Suprapubic skin (tissue), 4 donors: ENCODE results near the gene MSANTD2.

Experiments used
- CTCF ChIP-seq, 2 donors: fragments of 200-600 bp in 1 of 2; fragments of 450-650 bp in 1 of 2; sonication (generic) in 1 of 2; IDR thresholded peaks; one replicate each; pipeline ENCODE4 v1.5.1; 2016 to 2019; ENCODE audit warnings: antibody characterized with exemption in 2 of 2, mild to moderate bottlenecking in 1 of 2, moderate library complexity in 1 of 2
- POLR2A ChIP-seq, 2 donors: fragments of 450-650 bp; IDR thresholded peaks; one replicate each; pipeline ENCODE4 v1.6.1; 2017; ENCODE audit warnings: antibody characterized with exemption in 2 of 2, mild to moderate bottlenecking in 2 of 2, moderate library complexity in 2 of 2
- POLR2AphosphoS5 ChIP-seq, 3 donors: sonication (generic); formaldehyde crosslinking; IDR thresholded peaks; one replicate each; pipeline ENCODE4 v1.6.1; 2017; ENCODE audit warnings: antibody characterized with exemption in 3 of 3

DNA sequence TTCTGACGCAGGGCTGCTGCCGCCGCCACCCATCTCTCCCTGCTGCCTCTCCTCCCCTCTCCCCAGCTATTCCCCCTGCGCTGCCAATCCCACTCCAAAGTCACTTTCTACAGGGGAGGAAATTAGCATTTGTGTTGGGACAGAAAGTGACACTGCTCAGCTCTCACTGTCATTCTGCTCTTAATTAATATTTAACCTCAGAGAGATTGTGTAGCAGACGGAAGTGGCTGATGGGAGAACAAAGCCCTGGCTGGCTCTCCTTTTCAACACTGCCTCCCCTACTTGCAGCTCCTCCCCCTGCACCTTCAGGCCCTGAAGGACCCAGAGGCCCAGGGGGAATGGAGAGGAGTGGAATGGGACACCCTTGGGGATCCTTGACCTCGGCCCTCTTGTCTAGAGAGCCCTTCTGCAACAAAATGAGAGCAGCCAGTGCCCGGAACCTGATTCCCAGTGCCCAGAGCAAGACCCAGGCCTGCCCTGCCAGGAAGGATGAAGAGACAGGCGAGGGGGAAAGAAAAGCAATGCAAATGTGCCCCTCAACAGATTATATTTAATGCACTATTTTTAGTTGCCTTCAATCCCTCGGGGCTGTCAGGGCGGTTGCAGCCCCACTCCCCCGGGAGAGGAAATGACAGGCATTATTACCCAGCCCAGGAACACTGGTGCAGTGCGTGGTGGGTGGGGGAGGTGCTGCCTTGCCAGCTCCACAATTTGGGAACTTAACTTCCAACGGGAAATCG, 75.1 kb downstream of the MSANTD2 start:
- TF ChIP-seq CTCF (IDR thresholded peaks at IDR 0.05) (no peak), POLR2A (IDR thresholded peaks at IDR 0.05) (no peak), POLR2AphosphoS5 (IDR thresholded peaks at IDR 0.05) (no peak)
